ENCODE data around the gene LLGL1. TPM values are rescaled to one million over a fixed set of nuclear protein-coding genes. Genes with fewer than 3 reads are reported as not detected.
"Not testable (repeated sequence)": the region's sequence is repeated elsewhere in the genome, so short reads cannot be mapped to it uniquely, and the experiment has no call there.

LLGL1 gene
- total RNA-seq, 1 experiment from 2014 or later = 44.9 TPM

DNA sequence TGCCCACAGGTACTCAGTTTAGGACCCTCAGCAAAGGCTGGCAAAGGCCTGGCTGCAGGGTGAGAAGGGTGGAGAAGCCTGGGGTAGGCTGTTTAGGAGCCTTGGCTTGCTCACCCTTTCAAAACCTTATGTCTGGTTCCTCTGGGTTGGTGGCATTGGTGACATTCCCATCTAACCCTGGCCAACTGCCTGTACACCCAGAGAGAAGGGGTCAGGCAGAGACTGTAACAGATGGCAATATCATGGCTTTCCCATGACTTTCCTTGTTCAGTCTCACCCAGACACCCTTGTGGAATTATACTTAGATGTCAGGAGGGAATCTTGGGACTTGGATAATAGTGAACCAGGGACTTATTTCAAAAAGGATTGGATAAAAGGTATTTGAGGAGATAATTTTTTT lies 18.5 kb upstream of the LLGL1 start:
- Histone ChIP-seq H3K4me1 (replicated peaks; ENCODE audit: insufficient read depth) (peaks cover 16% of the 10 kb centered on the region), H3K4me3 (no peak overlapping the region), H2AFZ (no peak overlapping the region), H3K27ac (no peak overlapping the region), H3K27me3 (ENCODE audit: insufficient read depth, low read depth) (no peaks in the 10 kb centered on the region), H3K9me3 (ENCODE audit: insufficient read depth, low read depth) (no peaks in the 10 kb centered on the region), H3K9me2 (ENCODE audit: insufficient read depth) (no peaks in the 10 kb centered on the region), H3K79me2 (ENCODE audit: low read depth) (peaks cover 20% of the 10 kb centered on the region; the same call in 1 of the 2 replicates), H3K4me2 (no peak overlapping the region), H3K36me3 (ENCODE audit: low read depth) (peaks cover 16% of the 10 kb centered on the region), H3F3A (ENCODE audit: insufficient read depth, low read depth) (peaks cover 24% of the 10 kb centered on the region), H4K20me1 (ENCODE audit: insufficient read depth) (peaks cover 41% of the 10 kb centered on the region)
- intact Hi-C loops (cut with micrococcal nuclease; ENCODE audit: unreplicated experiment) = no loop called here
- POLR2A ChIA-PET (ENCODE audit: unreplicated experiment) = no interaction called here
- no TSS peak for BruUV-seq (replicated peaks)
- no peak for DNase-seq
- TF ChIP-seq EZH2 (IDR thresholded peaks at IDR 0.05; ENCODE audit: low read depth) = no peak
- TF ChIP-seq, protein P1, sequence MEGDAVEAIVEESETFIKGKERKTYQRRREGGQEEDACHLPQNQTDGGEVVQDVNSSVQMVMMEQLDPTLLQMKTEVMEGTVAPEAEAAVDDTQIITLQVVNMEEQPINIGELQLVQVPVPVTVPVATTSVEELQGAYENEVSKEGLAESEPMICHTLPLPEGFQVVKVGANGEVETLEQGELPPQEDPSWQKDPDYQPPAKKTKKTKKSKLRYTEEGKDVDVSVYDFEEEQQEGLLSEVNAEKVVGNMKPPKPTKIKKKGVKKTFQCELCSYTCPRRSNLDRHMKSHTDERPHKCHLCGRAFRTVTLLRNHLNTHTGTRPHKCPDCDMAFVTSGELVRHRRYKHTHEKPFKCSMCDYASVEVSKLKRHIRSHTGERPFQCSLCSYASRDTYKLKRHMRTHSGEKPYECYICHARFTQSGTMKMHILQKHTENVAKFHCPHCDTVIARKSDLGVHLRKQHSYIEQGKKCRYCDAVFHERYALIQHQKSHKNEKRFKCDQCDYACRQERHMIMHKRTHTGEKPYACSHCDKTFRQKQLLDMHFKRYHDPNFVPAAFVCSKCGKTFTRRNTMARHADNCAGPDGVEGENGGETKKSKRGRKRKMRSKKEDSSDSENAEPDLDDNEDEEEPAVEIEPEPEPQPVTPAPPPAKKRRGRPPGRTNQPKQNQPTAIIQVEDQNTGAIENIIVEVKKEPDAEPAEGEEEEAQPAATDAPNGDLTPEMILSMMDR (conservative IDR thresholded peaks at IDR 0.05) = no peak
- CTCF ChIA-PET = interaction anchor here (0.7 kb wide), 1 partner anchor 14 kb away, joined by 6 read pairs; no protein-coding TSS in a partner anchor

DNA sequence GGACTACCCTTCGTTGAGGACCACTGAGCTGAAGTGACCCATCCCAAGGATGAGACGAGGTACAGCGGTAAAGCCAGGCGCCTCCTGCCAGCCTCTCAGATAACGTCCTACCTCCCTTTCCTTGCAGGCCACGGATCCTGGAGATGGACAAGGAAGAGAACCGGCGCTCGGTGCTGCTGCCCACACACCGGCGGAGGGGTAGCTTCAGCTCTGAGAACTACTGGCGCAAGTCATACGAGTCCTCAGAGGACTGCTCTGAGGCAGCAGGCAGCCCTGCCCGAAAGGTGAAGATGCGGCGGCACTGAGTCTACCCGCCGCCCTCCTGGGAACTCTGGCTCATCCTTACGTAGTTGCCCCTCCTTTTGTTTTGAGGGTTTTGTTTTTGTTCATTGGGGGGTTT lies 17.3 kb upstream of the LLGL1 start:
- no peak for DNase-seq
- no peaks in the 10 kb centered on the region for H3K9me3 ChIP-seq (ENCODE audit: insufficient read depth, low read depth)
- BruUV-seq (replicated peaks) = no TSS peak
- intact Hi-C loops (cut with micrococcal nuclease; ENCODE audit: unreplicated experiment) = no loop called here
- H3K9me2 ChIP-seq (ENCODE audit: insufficient read depth) = no peaks in the 10 kb centered on the region
- peaks cover 30% of the 10 kb centered on the region for H4K20me1 ChIP-seq (ENCODE audit: insufficient read depth)
- H3K4me1 ChIP-seq (replicated peaks; ENCODE audit: insufficient read depth) = peaks cover 6% of the 10 kb centered on the region
- H3K27ac ChIP-seq = no peak overlapping the region
- POLR2A ChIA-PET (ENCODE audit: unreplicated experiment) = no interaction called here
- no peak for TF ChIP-seq EZH2 (IDR thresholded peaks at IDR 0.05; ENCODE audit: low read depth)
- TF ChIP-seq, protein P1 (conservative IDR thresholded peaks at IDR 0.05) = no peak
- CTCF ChIA-PET = no interaction called here
- H2AFZ ChIP-seq = no peak overlapping the region
- H3F3A ChIP-seq (ENCODE audit: insufficient read depth, low read depth) = peaks cover 13% of the 10 kb centered on the region
- peaks cover 16% of the 10 kb centered on the region for H3K36me3 ChIP-seq (ENCODE audit: low read depth)
- no peaks in the 10 kb centered on the region for H3K27me3 ChIP-seq (ENCODE audit: insufficient read depth, low read depth)
- H3K79me2 ChIP-seq (ENCODE audit: low read depth) = peaks cover 20% of the 10 kb centered on the region; the same call in 1 of the 2 replicates
- no peak overlapping the region for H3K4me2 ChIP-seq
- H3K4me3 ChIP-seq = no peak overlapping the region

DNA sequence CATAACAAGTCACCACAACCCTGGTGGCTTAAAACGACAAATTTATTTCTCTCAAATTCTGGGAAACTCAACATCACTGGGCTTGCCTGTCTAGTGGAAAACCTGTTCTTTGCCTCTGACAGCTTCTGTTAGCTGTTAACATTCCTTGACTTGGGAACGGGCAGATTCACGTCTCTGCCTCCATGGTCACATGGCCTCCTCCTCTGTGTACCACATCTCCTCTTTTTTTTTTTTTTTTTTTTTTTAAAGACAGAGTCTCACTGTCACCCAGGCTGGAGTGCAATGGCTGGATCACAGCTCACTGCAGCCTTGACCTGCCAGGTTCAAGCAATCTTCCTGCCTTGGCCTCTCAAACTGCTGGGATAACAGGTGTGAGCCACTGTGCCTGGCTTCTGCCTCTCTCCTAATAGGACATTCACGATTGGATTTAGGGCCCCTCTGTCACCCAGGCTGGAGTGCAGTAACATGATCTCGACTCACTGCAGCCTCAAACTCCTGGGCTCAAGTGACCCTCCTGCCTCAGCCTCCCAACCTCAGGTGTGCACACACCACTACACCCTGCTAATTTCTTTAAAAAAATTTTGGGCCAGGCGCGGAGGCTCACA lies 11.7 kb upstream of the LLGL1 start:
- H3K4me2 ChIP-seq = no peak overlapping the region
- H3K9me3 ChIP-seq (ENCODE audit: insufficient read depth, low read depth) = no peaks in the 10 kb centered on the region
- POLR2A ChIA-PET (ENCODE audit: unreplicated experiment) = no interaction called here
- H3F3A ChIP-seq (ENCODE audit: insufficient read depth, low read depth) = peaks cover 16% of the 10 kb centered on the region
- H4K20me1 ChIP-seq (ENCODE audit: insufficient read depth) = no peaks in the 10 kb centered on the region; the same call in 1 of the 2 replicates
- H3K27me3 ChIP-seq (ENCODE audit: insufficient read depth, low read depth) = no peaks in the 10 kb centered on the region
- H3K79me2 ChIP-seq (ENCODE audit: low read depth) = no peaks in the 10 kb centered on the region
- H3K4me3 ChIP-seq = no peak overlapping the region
- H3K27ac ChIP-seq = no peak overlapping the region
- H2AFZ ChIP-seq = no peak overlapping the region
- H3K36me3 ChIP-seq (ENCODE audit: low read depth) = no peaks in the 10 kb centered on the region
- no peaks in the 10 kb centered on the region for H3K9me2 ChIP-seq (ENCODE audit: insufficient read depth)
- H3K4me1 ChIP-seq (replicated peaks; ENCODE audit: insufficient read depth) = peaks cover 2% of the 10 kb centered on the region; the same call in 1 of the 2 replicates
- no peak for DNase-seq
- CTCF ChIA-PET = interaction anchor here (0.6 kb wide), 3 partner anchors 12 to 75 kb away, joined by 3 to 18 read pairs (median 4); no protein-coding TSS in a partner anchor
- no TSS peak for BruUV-seq (replicated peaks)
- intact Hi-C loops (cut with micrococcal nuclease; ENCODE audit: unreplicated experiment) = no loop called here
- no peak for TF ChIP-seq EZH2 (IDR thresholded peaks at IDR 0.05; ENCODE audit: low read depth)
- TF ChIP-seq, protein P1 (conservative IDR thresholded peaks at IDR 0.05) = no peak

DNA sequence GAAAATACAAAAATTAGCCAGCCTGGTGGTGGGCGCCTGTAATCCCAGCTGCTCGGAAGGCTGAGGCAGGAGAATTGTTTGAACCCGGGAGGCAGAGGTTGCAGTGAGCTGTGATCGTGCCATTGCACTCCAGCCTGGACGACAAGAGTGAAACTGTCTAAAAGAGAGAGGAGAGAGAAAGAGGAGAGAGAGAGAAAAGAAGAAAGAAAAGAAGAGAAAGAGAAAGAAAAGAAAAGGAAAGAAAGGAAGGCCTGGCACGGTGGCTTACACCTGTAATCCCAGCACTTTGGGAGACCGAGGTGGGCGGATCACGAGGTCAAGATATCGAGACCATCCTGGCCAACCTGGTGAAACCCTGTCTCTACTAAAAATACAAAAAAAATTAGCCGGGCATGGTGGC lies 8.5 kb upstream of the LLGL1 start:
- CTCF ChIA-PET; intact Hi-C loops (cut with micrococcal nuclease; ENCODE audit: unreplicated experiment): not testable (repeated sequence)
- peaks cover 22% of the 10 kb centered on the region for H3K4me1 ChIP-seq (replicated peaks; ENCODE audit: insufficient read depth)

More for the DNA sequence above, 8.5 kb upstream of the LLGL1 start:
- H3K36me3 ChIP-seq (ENCODE audit: low read depth); BruUV-seq (replicated peaks); H3K79me2 ChIP-seq (ENCODE audit: low read depth); H3K9me2 ChIP-seq (ENCODE audit: insufficient read depth); H3K9me3 ChIP-seq (ENCODE audit: insufficient read depth, low read depth); DNase-seq; H3K27me3 ChIP-seq (ENCODE audit: insufficient read depth, low read depth); POLR2A ChIA-PET (ENCODE audit: unreplicated experiment); H2AFZ ChIP-seq; H3K27ac ChIP-seq; H4K20me1 ChIP-seq (ENCODE audit: insufficient read depth); H3K4me3 ChIP-seq; H3K4me2 ChIP-seq: not testable (repeated sequence)
- peaks cover 19% of the 10 kb centered on the region for H3F3A ChIP-seq (ENCODE audit: insufficient read depth, low read depth)

All from PC-9 (cell line).